NCI-H2196 treated with DMSO at 0.1 percent for 48 hours (cell line): ENCODE results near the gene KCNH8.
"Not testable (repeated sequence)": the region's sequence is repeated elsewhere in the genome, so short reads cannot be mapped to it uniquely, and the experiment has no call there.

Source experiments
- DNase-seq: peaks from one replicate; lab custom pipeline; 2025; ENCODE audit not compliant: unreplicated experiment; lab: John Stamatoyannopoulos, UW

The KCNH8 gene

DNA sequence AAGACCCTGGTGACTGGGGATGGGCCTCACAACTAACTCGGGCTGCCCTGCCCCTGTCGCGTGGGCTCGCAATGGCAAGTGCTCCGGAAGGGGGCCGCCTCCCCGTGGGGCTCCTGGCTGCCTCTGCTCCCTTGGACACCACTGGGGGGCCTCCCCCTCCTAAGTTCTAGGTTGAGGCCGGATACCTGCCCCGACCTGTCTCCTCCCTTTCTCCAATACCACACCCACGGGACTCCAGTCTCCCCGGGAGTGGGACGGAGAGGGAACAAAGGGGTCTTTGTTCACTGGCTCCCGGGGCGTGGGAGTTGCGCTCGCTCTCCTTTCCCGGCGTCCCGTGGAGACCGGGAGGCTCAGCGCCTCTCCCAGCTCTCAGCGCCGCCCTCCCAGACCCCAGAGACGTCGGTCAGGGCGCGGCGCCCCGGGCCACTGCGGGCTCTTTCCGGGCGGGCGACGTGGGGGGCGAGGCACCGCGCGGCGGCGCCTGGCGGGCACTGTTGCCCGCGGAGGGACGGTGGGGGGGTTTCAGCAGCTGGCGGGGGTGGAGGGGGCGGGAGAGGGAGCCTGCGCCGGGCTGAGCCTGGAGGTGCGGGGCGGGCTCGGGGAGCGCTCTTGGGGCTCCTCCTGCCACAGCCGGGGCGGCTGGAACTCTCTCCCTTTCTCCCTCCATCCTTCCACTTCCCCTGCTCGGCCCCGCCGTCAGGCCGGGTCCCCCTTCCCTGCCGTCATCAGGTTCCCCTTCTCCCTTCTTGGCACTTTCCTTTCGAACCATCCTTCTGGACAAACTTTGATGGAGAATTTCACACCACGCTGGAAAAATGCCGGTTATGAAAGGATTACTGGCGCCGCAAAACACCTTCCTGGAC is at the start of gene KCNH8:
Gene KCNH8, plus strand, starts transcription at position 606 of the 863 bp plus-strand sequence. Its CDS starts 210 bp downstream, at position 816.
- peak; percentile 7 for DNase-seq

DNA sequence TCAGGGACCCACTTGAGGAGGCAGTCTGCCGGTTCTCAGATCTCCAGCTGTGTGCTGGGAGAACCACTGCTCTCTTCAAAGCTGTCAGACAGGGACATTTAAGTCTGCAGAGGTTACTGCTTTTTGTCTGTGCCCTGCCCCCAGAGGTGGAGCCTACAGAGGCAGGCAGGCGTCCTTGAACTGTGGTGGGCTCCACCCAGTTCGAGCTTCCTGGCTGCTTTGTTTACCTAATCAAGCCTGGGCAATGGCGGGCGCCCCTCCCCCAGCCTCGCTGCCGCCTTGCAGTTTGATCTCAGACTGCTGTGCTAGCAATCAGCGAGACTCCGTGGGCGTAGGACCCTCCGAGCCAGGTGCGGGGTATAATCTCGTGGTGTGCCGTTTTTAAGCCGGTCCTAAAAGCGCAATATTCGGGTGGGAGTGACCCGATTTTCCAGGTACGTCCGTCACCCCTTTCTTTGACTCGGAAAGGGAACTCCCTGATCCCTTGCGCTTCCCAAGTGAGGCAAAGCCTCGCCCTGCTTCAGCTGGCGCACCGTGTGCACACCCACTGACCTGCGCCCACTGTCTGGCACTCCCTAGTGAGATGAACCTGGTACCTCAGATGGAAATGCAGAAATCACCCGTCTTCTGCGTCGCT is 45.5 kb upstream of the KCNH8 start:
- not testable (repeated sequence) for DNase-seq

GRCh38 chr3:19103510-19103909 is 44.8 kb upstream of the KCNH8 start:
- no peak for DNase-seq

DNA sequence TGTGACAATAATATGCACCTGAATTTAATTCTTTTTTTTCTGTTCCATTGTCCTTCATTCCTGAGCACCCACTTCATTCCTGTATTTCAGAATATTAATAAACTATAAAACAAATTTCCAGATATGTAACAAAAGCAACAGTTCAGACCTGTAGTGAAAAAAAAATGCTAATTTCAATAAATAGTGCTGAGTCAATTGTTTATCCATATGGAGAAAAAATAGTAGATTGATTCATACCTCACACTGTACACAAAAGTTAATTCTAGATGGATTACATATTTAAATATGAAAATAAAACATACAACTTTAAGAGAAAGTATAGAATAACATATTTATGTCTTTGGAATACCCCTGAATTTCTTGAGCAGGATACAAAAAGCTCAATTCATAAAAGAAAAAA is 43.9 kb upstream of the KCNH8 start:
- DNase-seq = no peak

DNA sequence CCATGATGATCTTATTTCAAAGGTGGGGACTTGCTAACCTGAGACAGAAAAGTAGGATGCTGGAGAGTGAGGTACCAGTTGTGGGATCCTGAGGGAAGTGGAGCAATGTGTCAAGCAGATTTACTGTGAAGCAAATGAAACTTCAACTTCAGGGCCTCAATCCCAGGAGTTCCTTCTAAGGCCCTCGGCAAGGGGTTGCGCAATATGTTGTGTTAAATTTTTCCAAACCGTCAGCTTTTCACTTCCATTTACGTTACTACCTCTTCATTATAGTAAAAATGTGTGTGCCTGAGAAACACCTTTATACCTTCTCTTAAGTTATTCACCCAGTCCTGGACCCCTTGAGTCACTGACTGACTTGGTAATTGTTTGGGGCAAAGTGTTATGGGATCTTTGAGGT is 42.5 kb upstream of the KCNH8 start:
- no peak for DNase-seq

- DNase-seq = no peak
Measured at GRCh38 chr3:19106307-19106706, 42.0 kb upstream of the KCNH8 start.

GRCh38 chr3:19107719-19108118 is 40.6 kb upstream of the KCNH8 start:
- DNase-seq = no peak

DNA sequence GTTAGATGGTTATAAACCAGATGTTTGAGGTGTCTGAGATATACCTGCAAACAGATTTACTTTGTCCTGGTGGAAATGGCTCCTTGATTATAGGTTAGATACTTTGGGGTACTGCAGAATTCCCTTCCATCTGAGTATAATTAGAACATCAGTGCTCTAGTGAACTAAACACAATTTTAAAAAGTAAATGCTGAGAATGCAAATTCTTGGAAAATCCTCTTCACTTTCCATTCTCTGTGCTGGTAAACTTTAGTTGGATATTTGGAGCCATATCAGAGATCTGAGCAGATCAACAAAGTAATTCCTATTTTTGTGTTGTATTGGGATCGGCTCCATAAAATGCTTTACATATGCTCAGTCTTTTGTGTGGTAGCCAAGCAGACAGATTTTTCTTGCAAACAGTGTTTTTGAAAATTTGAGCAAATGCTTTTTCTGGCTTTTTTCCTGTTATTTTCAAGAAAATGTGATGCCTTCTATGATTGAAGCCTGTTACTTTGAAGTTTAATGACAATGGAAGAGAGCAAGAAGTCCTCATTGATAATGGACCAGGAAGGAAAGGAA is 37.9 kb upstream of the KCNH8 start:
- no peak for DNase-seq

GRCh38 chr3:19114461-19114860 is 33.8 kb upstream of the KCNH8 start:
- no peak for DNase-seq

DNA sequence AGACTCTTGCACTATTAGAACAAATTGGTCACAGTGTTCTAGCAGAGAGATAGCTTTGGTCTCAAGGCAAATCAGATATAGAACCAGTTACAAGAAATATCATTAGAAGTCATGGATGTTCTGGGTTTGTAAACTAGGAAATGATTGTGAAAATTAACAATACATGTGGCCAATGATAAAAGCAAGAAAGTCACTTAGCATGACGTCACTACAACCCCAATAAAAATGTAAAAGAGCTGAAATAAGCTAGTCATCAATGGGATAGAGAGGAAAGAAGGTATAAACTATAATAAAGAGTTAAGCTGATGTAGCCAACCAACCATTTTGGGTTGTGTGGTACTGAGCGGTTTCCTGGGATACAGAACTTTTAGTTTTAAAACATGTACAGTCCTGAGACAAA is 32.1 kb upstream of the KCNH8 start:
- DNase-seq = no peak

GRCh38 chr3:19124752-19125151 is 23.6 kb upstream of the KCNH8 start:
- DNase-seq = no peak

DNA sequence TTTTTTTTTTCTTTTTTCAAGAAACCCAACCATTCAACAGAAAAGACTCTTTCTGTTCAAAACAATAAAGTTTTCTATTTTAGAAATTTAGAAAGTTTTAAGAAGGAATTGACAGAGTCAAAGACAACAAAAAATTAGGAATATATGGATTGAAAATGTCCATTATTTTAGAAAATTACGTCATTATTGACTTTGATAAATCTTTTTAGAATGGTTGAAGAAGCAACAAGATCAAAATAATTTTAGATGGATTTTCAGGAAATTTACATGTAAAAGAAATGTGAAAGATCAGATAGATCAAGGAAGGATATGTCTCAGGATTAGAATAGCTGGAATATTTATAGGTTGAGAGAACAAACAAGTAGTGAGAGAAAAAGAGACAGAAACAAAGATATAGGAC is 8.4 kb upstream of the KCNH8 start:
- no peak for DNase-seq

- DNase-seq = peak; percentile 59
Measured at GRCh38 chr3:19146685-19147650, 1.3 kb upstream of the KCNH8 start.

DNA sequence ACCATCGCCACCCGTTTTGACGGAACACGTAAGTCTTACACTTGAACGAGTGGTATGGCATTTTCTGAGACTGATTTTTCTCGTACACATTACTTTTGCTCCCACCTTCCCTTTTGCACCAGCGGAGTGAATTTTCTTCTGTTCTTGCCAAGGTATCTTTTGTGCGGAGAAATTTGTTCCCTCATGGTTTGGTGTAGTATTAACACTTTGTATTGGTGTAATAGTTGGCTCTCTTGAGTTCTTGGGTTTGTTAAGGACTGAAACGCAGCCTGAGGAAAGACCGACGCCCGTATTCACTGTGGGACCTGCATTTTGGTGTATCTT is 420 bp downstream of the KCNH8 start:
- DNase-seq = no peak

DNA sequence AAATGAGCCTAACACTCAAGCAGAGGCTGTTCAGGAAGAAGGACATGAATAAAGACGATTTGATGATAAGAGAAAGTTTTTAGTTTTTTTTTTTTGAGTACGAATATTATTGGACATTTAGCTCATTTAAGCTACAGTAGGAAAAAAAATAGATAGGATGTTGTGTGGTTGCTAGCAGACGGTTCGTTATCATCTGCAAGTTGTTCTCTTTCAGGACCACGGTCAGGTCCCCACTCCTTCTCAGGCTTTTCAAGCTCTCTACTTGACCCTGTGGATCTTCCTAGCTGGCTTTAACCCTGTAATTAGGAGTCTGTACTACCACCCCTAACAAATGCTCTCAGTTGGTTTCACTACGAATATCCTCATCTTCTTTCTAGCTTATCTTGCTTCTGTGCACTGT is 1.1 kb downstream of the KCNH8 start:
- no peak for DNase-seq

DNA sequence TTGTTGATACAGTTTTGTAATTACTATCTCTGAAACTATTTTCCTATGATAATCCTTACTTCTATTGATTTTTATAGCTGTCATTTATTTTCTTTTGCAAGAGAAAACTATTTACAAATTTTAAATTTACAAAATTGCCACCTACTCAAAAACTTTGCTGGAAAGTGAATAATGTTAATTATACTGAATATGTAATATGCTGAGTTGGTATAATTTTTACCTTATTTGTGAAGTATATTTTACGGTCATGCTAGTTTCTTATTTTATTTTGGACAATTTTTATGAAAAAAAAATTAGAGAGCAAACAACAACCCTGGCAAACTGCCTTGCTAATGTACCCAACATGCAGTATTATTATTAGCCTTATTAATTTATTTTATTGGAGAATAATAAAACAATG is 2.9 kb downstream of the KCNH8 start:
- DNase-seq = no peak

DNA sequence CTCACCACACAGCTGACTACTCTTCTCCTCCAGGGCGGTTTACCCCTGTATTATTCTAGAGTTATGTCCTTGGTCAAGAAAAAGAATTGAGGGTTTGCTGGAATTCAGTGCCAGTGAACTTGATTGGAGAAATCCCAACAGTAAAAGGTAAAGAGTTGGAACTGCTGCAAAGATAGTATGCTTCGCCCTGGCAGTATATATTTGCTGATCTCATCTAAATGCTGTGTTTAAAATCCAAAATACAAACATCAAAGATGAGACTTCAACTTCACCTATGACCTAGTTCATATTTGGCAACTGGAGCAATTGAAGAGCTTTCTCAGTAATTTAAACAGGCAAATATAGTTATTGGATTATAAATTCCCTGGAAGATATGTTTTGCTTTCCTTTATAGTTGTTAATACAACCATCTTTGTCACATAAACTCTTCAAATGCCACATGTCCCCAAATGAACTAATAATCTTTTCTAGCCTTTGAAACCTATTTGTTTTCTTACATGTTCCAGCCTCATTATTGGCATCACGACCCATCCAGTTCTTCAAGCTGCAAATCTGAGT is 6.5 kb downstream of the KCNH8 start:
- no peak for DNase-seq

DNA sequence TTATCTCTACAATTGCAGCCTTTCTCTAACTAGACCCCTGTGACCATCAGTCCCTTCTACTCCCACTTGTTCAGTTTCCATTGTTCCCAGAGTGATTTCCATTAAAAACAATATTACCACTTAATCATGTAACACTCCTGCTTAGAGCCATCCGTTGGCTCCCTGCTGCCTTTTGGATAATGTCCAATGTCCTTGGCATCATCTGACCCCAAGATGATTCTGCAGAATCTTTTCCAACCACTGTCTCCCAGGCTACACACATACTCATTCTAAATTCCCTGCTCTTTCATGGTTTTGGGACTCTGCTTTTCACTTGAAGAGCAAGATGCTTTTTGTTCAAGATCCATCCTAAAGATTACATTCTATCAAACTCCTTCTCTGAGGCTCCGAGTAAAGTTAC is 7.1 kb downstream of the KCNH8 start:
- DNase-seq = peak; percentile 2

DNA sequence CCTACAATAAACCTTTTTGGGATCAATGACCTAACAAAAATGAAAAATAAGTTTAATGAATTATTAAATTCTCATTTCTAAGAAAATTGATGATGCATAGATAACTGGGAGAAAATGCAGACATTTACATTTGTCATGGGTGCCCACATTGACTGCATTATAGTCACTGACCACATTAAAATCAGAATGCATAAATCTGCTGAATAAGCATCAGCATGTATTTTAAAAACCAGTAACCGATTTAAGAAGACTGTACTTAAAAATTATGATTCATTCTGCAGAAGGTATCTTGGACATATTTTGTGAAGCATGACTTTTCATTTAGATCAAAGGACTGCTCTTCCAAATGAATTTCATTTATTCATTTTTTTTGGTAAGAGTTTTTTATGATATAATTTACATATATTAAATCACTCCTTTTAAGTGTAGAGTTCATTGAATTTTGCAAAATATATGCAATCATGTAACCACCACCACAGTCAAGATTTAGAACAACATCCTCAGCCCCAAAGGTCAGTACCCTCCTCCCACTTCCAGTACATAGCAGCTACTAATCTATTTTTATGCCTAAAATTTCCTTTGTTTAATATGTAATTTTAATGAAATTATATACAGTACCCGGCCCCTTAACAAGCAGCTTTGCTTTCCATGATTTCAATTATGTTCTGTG is 11.8 kb downstream of the KCNH8 start:
- no peak for DNase-seq

DNA sequence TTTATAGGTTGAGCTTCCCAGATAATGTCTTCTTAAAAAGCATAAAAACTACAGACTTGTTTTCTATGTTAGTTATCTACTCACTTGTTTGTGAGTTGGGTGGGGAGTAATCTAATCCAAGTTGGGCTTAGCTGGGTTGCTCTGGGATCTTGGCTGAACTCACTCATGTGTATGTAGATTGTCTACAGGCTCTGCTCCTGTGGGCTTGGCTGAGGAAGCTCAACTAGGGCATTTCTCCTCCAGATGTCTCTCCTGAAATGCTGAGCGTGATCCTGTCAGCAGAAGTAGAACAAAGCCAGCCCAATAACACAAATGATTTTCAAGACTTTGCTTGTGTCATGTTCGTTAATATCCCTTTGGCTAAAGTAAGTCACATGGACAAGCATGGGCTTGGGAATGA is 17.3 kb downstream of the KCNH8 start:
- no peak for DNase-seq
